H54 (cell line): ENCODE measurements around the gene RRBP1.
"Not testable (repeated sequence)": the region's sequence is repeated elsewhere in the genome, so short reads cannot be mapped to it uniquely, and the experiment has no call there.

Experiments
- DNase-seq: peaks from one replicate; pipeline ENCODE4 v3.0.0; 2011; ENCODE audit warnings: low spot score, mixed read lengths; ENCODE audit not compliant: insufficient read length
- FAIRE-seq: peaks from 3 replicates; lab custom pipeline; 2011; peaks lifted over from hg19 to GRCh38; lab: Jason Lieb, UNC
- POLR2A ChIP-seq: IDR thresholded peaks from 2 replicates; pipeline ENCODE4 v1.6.1; 2011; ENCODE audit warnings: low read depth, mild to moderate bottlenecking, low read length

The RRBP1 gene

GRCh38 chr20:17714597-17714996 lies 32.6 kb upstream of the RRBP1 start:
- DNase-seq (no peak), FAIRE-seq (no peak)
- TF ChIP-seq POLR2A = no peak

- FAIRE-seq (no peak), DNase-seq (no peak)
- TF ChIP-seq POLR2A = no peak
These were observed 30.7 kb upstream of the RRBP1 start for GRCh38 chr20:17712708-17713107.

GRCh38 chr20:17712201-17712600 lies 30.2 kb upstream of the RRBP1 start:
- no peak for FAIRE-seq
- TF ChIP-seq POLR2A = no peak

GRCh38 chr20:17711267-17711627 lies 29.2 kb upstream of the RRBP1 start:
- DNase-seq = no peak
- no peak for FAIRE-seq
- TF ChIP-seq POLR2A = no peak

More at GRCh38 chr20:17712201-17712600, 30.2 kb upstream of the RRBP1 start:
- DNase-seq = no peak

- DNase-seq = no peak
- no peak for FAIRE-seq
- no peak for TF ChIP-seq POLR2A
These were observed 28.6 kb upstream of the RRBP1 start for GRCh38 chr20:17710379-17711266.

- TF ChIP-seq POLR2A = no peak
- FAIRE-seq (no peak), DNase-seq (no peak)
These were observed 27.6 kb upstream of the RRBP1 start for GRCh38 chr20:17709361-17710293.

- DNase-seq (no peak), FAIRE-seq (no peak)
- TF ChIP-seq POLR2A = no peak
These were observed 26.8 kb upstream of the RRBP1 start for GRCh38 chr20:17708675-17709360.

GRCh38 chr20:17707951-17708350 lies 25.9 kb upstream of the RRBP1 start:
- FAIRE-seq, DNase-seq: not testable (repeated sequence)

GRCh38 chr20:17706632-17707031 lies 24.6 kb upstream of the RRBP1 start:
- no peak for FAIRE-seq
- TF ChIP-seq POLR2A = no peak
- DNase-seq = no peak

- no peak for DNase-seq
- FAIRE-seq = no peak
- no peak for TF ChIP-seq POLR2A
These were observed 23.9 kb upstream of the RRBP1 start for GRCh38 chr20:17705916-17706315.

- FAIRE-seq (no peak), DNase-seq (no peak)
- TF ChIP-seq POLR2A = no peak
These were observed 22.7 kb upstream of the RRBP1 start for GRCh38 chr20:17704589-17705317.

GRCh38 chr20:17701826-17702225 lies 19.8 kb upstream of the RRBP1 start:
- DNase-seq = no peak
- TF ChIP-seq POLR2A = no peak
- FAIRE-seq = no peak

- no peak for TF ChIP-seq POLR2A
- no peak for FAIRE-seq
- DNase-seq = no peak
These were observed 18.6 kb upstream of the RRBP1 start for GRCh38 chr20:17700637-17701036.
